HG03196 (cell line): ENCODE data around the gene FTH1.
"Not testable (repeated sequence)": the region's sequence is repeated elsewhere in the genome, so short reads cannot be mapped to it uniquely, and the experiment has no call there.

Experiments
- ATAC-seq: cut with Tn5 transposase; IDR thresholded peaks from one replicate; pipeline ENCODE4 v1.9.1; 2021; ENCODE audit not compliant: unreplicated experiment

The FTH1 gene

DNA sequence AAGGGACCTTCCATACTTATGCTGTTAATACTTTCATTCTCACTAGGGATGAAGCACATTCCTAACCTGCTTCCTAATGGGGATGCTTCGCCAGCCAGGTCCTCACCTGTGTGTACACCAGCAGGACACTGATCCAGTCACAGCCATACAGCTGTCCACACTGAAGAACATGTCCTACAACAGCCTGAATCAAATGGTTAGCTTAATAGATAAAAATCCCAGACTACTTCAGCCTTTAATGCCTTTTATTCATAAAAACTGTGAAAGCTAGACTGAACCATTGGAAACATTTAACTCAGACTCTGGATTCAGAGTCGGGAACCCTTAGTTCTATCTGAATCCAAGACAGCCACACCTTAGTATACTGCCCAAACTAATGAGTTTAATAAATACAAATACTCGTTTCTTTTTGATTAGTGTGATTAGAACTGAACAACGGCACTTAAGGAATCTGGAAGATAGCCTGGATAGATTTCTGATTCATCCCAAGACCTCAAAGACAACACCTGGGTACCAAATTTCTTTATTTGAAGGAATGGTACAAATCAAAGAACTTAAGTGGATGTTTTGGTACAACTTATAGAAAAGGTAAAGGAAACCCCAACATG is 3.3 kb downstream of the FTH1 start:
- ATAC-seq, result no peak

DNA sequence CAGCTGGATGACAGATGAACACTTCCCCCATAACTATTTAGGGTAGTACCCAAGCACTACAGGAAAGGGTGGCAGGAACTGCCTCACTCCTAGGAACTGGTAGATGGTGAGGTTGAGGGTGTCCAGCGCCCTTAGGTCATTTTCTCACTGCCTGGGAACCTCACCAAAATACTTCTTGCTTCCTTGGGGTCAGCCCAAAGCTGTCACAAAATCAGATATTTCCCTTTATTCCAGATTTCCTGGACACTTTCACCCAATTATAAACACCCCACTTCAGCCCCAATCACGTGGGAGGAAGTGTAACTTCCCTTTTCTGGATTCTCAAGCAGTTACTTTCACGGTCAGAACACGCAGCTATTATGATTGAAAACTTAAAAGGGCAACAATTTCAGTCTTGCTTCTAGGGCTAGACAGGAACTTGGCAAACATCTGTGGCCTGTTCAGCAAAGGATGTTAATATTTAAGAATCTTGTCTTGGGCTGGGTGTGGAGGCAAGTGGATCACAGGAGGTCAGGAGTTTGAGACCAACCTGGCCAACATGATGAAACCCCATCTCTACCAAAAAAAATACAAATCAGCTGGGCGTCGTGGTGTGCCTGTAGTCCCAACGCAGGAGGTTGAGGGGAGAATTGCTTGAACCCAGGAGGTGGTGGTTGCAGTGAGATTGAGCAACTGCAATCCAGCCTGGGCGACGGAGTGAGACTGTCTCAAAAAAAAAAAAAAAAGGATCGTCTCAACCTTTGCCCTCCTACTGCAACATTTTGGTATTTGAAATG is 4.0 kb downstream of the FTH1 start:
- no peak for ATAC-seq

DNA sequence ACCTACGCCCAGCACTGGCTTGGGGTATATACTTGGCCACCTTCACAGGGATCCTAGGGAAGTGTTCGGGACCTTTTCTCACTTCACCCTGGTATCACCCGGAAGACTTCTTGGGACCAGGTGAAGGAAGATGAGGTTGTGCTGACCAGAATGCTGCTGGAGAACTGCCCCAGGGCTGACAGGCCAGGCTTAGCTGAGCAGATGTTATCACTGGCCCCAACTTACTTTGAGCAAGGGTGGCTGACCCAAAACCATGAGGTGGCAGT is 4.5 kb downstream of the FTH1 start:
- no peak for ATAC-seq

DNA sequence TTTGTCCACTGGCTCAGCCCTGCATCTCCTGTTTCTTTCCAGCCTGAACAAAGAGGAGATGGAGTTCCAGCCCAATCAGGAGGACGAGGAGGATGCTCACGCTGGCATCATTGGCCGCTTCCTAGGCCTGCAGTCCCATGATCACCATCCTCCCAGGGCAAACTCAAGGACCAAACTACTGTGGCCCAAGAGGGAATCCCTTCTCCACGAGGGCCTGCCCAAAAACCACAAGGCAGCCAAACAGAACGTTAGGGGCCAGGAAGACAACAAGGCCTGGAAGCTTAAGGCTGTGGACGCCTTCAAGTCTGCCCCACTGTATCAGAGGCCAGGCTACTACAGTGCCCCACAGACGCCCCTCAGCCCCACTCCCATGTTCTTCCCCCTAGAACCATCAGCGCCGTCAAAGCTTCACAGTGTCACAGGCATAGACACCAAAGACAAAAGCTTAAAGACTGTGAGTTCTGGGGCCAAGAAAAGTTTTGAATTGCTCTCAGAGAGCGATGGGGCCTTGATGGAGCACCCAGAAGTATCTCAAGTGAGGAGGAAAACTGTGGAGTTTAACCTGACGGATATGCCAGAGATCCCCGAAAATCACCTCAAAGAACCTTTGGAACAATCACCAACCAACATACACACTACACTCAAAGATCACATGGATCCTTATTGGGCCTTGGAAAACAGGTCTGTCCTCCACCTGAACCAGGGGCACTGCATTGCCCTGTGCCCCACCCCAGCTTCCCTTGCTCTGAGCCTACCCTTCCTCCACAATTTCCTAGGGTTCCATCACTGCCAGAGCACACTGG is 5.0 kb downstream of the FTH1 start:
- no peak for ATAC-seq

DNA sequence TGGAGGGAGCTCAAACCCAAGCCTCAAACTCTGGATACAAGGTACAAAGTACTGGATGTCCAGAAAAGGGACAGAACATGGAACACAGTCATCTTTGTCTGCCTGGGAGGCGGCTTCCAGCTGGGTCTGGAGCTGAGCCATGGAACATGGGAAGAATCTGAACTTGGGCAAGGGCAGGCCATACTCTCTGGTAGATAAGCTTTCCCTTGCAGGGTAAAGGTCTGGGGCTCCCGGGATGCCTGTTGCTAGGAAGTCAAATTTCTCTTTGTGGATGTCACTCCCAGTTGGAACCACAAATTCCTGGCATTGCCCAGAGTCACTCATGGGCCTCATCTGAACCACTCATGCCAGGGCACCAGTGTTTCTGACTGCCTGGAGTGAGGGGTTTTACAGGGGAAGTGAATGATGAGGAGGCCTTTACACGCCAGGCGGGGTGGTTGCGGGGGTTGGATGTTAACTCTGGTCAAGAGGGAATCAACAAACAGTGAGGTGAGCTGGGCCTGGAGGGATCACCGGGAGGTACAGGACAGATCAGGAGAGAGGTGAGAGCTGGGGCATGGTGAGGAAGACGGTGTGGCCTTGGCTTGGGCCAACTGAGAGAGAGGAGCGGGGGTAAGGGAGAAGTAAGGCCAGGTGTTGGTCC is 5.7 kb downstream of the FTH1 start:
- no peak for ATAC-seq

DNA sequence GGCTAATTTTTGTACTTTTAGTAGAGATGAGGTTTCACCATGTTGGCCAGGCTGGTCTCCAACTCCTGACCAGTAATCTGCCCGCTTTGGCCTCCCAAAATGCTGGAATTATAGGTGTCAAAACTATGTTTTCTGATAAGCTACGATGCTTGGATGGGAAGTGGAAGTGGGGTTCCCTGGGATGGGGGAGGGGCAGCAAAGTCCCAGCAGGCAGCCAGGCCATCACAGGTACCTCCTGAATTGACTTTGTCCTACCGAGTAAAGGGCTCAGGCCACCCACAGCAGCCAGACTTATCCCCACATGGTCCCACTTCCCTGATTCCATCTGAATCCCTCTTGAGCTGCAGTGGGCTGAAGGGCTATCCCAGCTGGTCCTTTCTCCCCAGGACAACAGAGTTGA is 6.9 kb downstream of the FTH1 start:
- ATAC-seq, result no peak

DNA sequence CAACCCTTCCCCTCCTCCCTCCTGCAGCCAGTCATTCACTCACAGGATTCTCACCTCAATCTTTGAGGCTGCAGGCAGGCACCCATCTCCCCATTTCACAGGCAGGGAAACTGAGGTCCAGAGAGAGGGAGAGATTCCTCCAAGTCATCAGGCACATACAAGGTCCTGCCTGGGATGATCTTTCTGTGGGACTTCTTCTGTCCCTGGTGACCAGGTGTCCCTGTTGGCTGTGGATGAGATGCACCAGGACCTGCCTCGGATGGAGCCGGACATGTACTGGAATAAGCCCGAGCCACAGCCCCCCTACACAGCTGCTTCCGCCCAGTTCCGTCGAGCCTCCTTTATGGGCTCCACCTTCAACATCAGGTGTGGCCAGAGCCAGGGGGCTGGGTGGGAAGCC is 7.8 kb downstream of the FTH1 start:
- no peak for ATAC-seq

DNA sequence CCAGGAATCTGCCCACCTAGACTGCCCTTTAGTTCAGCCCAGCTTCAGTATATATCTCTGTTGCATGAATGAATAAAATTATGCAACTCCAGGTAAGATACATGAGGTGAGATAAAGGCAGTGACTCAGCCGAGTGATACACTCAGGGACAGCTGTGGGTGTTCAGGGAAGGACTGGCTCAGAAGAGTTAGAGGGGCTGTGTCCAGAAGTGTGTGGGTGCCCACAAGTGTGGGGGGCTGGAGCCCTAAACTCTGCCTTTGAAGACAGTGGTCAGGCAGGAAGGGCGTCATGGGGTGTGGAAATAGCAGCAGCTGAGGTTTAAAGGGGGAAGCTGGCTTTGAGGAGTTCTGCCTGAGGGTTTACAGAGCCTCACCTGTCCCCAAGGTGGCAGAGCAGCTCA is 8.3 kb downstream of the FTH1 start:
- ATAC-seq, result no peak

DNA sequence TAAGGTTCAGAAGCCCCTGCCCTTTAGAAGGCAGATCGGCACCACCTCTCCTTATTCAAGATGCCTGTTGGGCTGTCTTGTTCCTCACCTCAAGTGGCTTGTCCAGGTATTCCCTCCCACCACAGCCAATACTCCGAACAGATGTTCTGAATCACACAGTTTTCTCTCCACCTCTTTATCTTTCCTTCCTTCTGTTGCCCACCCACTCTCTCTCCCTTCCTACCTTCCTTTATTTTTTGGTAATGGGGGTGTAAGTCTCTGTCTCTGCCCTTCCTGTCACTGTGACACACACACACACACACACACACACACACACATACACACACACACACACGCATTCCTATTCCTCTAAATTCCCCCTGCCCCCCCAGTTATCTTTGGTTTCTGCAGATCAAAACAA is 8.8 kb downstream of the FTH1 start:
- no peak for ATAC-seq

DNA sequence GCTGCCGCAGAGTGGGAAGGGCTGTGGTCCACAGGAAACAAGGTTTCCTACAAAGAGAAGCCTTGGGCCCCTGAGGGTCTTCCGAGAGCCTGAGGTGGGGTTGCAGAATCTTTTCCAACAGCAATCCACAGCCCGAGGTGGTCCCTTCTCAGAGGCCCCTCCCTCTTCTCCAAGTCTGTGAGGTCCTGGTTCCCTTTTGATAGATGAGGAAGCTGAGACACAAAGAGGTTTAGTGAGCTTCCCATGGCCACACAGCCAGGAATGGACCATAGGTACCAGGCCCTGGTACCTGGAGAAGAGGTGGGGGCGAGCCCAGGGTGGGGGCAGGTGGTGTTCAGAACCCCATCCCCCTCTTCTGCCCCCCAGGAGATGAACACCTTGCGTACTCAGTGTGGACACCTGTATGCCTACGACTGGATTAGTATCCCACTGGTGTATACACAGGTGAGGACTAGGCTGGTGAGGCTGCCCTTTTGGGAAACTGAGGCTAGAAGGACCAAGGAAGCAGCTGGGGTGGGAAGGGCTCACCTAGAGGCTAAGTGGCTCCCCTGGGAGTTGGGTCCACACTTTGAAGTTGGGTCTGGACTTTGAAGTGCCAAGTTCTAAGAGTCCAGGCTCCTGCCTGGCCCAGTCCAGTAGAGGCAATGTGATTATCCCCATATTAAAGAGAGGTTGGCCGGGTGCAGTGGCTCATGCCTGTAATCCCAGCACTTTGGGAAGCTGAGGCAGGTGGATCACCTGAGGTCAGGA is 10.2 kb downstream of the FTH1 start:
- no peak for ATAC-seq

DNA sequence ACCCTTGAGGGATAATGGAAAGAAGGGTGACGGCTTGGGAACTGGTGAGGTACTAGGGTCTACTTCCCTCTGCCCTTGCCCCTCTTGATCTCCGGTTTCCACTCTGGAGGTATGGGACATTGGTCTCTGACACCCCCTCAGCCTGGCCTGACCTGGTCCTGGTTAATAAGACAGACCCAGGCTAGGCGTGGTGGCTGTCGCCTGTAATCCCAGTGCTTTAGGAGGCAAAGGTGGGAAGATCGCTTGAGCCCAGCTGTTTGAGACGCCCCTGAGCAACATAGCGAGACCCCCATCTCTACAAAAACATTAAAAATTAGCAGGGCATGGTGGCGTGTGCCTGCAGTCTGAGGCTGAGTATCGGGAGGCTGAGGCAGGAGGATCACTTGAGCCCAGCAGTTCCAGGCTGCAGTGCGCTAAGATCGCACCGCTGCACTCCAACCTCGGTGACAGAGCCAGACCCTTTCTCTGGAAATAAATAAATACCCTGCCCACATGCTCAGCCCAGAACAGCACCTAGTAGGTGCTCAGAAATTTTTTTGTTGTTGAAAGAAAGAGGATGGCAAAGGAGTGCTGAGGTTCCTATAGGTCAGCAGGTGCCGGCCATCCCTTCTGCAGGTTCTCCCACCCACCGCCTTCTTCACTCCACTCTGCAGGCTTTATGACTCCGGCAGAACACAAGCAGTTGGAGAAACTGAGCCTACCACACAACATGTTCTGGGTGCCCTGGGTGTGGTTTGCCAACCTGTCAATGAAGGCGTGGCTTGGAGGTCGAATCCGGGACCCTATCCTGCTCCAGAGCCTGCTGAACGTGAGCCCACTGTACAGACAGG is 11.0 kb downstream of the FTH1 start:
- no peak for ATAC-seq

DNA sequence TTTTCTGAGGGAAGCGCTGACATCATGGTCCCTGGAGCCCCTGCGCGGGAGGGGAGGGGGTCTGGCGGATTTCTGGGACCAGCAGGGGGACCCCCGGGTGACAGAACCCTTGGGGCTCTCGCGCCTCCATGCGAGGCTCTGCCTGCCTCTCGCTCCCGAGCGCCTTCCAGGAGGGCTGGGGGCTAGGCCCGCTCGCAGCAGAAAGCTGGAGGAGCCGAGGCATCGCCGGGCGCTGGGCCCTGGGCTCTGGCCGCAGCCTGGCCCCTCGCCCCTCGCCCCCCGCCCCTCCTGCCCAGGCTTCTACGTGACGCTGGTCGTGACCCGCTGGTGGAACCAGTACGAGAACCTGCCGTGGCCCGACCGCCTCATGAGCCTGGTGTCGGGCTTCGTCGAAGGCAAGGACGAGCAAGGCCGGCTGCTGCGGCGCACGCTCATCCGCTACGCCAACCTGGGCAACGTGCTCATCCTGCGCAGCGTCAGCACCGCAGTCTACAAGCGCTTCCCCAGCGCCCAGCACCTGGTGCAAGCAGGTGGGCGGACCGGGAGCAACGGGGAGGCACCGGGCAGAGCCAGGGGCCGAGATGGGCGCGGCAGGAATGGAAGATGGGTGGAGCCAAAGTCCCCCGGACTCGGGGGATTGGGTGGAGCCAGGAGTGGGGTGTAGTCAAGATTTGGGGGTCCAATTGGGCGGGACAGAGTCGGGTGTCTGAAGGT is 11.9 kb downstream of the FTH1 start:
- ATAC-seq, result no peak

DNA sequence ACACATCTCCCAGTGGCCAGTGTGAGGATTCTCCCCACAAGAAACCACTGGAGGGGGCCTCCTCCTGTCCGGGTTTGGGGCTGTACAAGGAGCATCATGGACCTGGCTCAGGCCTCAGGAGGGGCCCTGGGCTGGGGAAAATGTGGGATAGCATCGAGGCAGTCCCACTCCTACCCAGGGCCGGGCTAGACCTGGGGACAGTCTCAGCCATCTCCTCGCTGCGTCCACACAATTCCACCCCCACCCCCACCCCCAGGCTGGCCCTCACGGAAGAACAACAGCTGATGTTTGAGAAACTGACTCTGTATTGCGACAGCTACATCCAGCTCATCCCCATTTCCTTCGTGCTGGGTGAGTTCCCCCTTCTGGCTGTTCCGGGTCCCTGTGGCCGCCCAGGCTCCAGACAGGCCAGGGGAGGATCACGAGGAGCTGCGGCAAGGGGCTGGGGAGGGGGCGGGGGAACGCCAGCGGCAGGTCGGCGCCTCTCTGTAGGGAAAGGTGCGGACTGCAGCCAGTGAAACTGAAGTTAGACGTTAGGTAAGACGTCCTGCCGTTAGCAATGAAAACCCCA is 12.5 kb downstream of the FTH1 start:
- ATAC-seq, result no peak

DNA sequence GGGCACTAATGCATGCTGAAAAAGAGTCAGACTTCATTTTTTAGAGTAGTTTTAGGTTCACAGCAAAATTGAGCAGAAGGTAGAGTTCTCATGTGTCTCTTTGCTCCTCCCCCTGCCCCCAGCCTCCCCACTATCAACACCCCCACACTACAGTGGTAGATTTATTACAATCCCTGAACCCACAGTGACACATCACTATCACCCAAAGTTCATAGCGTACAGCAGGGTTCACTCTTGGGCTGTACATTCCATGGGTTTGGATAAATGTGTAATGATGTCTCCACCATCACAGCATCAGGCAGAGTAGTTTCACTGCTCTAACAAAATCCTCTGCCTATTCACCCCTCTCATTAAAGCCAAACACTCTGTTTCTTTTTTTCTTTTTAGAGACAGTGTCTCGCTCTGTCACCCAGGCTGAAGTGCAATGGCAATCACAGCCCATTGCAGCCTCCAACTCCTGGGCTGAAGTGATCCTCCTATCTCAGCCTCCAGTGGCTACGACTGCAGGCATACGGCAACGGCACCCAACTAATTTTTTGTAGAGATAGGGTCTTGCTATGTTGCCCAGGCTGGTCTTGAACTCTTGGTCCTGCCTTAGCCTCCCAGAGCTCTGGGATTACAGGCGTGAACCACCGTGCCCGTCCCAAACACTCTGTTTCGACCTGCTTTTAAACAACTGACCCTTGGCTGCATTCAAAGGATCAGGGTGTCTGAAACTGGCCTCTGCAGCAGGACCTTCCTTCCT is 13.2 kb downstream of the FTH1 start:
- ATAC-seq, result no peak

DNA sequence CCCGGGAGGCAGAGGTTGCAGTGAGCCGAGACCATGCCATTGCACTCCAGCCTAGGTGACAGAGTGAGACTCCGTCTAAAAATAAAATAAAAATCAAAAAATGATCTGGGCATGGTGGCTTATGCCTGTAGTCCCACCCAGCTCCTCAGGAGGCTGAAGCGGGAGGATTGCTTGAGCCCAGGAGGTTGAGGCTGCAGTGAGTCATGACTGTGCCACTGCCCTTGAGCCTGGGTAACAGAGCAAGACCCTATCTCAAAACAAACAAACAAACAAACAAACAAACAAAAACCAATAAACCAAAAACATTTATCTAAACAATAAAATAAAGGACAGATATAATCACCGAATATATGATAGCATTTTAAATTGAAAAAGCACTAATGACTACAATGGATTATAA is 13.8 kb downstream of the FTH1 start:
- not testable (repeated sequence) for ATAC-seq

DNA sequence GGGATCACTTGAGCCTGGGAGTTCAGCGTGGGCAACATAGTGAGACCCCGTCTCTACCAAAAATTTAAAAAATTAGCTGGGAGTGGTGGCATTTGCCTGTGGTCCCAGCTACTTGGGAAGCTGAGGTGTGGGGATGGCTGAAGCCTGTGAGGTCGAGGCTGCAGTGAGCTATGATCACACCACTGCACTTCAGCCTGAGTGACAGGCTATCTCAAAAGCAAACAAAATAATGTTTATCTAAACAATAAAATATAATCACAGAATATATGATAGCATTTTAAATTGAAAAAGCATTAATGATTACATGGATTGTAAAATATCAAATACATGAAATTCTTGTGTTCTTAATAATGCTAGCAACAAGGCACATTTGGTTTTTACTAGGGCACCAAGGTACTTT is 14.6 kb downstream of the FTH1 start:
- no peak for ATAC-seq

DNA sequence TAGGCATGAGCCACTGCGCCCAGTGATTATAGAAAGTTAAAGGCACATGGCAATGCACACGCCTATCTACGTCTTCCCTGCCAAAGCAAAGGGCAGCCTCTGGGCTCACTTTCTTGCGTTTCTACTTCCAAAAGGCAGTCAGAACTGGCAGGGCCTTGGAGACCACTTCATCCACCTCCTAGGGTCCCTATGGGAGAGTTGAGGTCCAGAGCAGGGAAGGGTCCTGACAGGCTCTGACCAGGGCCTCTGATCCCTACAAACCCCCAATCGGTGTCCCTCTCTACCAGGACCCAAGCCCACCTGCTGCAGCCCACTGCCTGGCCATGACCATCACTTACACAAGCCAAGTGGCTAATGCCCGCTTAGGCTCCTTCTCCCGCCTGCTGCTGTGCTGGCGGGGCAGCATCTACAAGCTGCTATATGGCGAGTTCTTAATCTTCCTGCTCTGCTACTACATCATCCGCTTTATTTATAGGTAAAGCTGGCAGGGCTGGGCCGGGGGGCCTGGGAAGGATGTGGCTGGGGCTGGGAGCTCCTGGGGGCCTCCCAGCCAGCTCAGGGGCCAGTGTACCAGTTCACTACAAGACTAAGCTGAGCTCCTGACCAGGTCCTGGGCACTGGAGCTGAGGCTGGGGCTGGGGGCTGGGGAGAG is 15.8 kb downstream of the FTH1 start:
- no peak for ATAC-seq

DNA sequence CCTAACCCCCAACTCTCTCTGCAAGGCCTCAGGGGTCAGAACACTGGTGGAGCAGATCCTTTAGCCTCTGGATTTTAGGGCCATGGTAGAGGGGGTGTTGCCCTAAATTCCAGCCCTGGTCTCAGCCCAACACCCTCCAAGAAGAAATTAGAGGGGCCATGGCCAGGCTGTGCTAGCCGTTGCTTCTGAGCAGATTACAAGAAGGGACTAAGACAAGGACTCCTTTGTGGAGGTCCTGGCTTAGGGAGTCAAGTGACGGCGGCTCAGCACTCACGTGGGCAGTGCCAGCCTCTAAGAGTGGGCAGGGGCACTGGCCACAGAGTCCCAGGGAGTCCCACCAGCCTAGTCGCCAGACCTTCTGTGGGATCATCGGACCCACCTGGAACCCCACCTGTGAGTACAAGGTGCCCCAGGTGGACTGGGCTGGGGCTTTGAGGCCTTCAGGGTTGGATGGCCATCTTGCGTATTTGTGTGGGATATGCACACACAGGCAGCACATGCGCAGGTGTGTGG is 17.3 kb downstream of the FTH1 start, which contains the start of gene BEST1:
TSS of gene BEST1 (plus strand) at position 317 of the 513 bp plus-strand sequence. CDS start 1,456 bp downstream, outside the sequence.
- no peak for ATAC-seq
